HepG2 (cell line): Measurements from ENCODE around the gene ZNF804B. TPM values are rescaled to one million over a fixed set of nuclear protein-coding genes. Genes with fewer than 3 reads are reported as not detected.

Experiments used
- ATAC-seq: fragments of 200-7000 bp; cut with Tn5 transposase; 3 replicates; pipeline ENCODE4 v1.9.1; 2020; ENCODE audit warnings: mild to moderate bottlenecking, moderate library complexity
- BruUV-seq: library from RNA; stranded (reverse); fragments of 400-500 nt; replicated peaks from 2 replicates; lab custom pipeline; 2021; lab: Mats Ljungman, UMichigan
- CTCF ChIA-PET: fragments of 300-600 bp; formaldehyde crosslinking; extraction: SDS; loops from one replicate; lab custom pipeline; 2021; ENCODE audit warnings: low total read pairs, inconsistent platforms, low intra/inter-chr PET ratio; lab: Yijun Ruan, JAX
- POLR2A ChIA-PET: fragments of 350-600 bp; sonication (Branson Sonifier 250); formaldehyde crosslinking; loops from one replicate; lab custom pipeline; 2020; ENCODE audit warnings: antibody characterized with exemption, inconsistent platforms; lab: Yijun Ruan, JAX
- DNase-seq: peaks from one replicate; pipeline ENCODE4 v3.0.0-alpha.2; 2015; ENCODE audit warnings: low spot score
- FAIRE-seq: peaks from 3 replicates; lab custom pipeline; 2011; peaks lifted over from hg19 to GRCh38; lab: Jason Lieb, UNC
- H2AFZ ChIP-seq: one replicate; pipeline ENCODE4 v1.6.1; 2011; ENCODE audit warnings: low read length, inconsistent platforms
- H3K27ac ChIP-seq: fragments of 300-600 bp; 3 replicates; pipeline ENCODE4 v1.8.0; 2011; ENCODE audit warnings: mixed run types, mild to moderate bottlenecking, mixed read lengths, low read length, inconsistent platforms; ENCODE audit not compliant: insufficient read depth; ENCODE audit errors: extremely low read length
- H3K27me3 ChIP-seq, 2 experiments: fragments of 200-600 bp in 1 of 2; 2 replicates in 1 of 2; 3 replicates in 1 of 2; pipeline versions ENCODE4 v1.6.0 to v1.8.0; 2011; ENCODE audit warnings: low read length in 2 of 2, mild to moderate bottlenecking in 2 of 2, moderate library complexity in 2 of 2, inconsistent platforms in 1 of 2; ENCODE audit not compliant: insufficient read depth in 2 of 2, control insufficient read depth in 1 of 2
- H3K36me3 ChIP-seq, 2 experiments: fragments of 200-600 bp in 1 of 2; replicated peaks in 1 of 2; 2 replicates in 1 of 2; 3 replicates in 1 of 2; pipeline versions ENCODE4 v1.5.1 to v1.8.0; 2011; ENCODE audit warnings: low read length in 2 of 2, inconsistent platforms in 1 of 2; ENCODE audit not compliant: insufficient read depth in 2 of 2, control insufficient read depth in 1 of 2
- H3K4me1 ChIP-seq: 2 replicates; pipeline ENCODE4 v1.5.1; 2012; ENCODE audit warnings: low read length, inconsistent platforms; ENCODE audit not compliant: insufficient read depth
- H3K4me2 ChIP-seq: 2 replicates; pipeline ENCODE4 v1.6.0; 2011; ENCODE audit warnings: low read depth, low read length, inconsistent platforms
- H3K4me3 ChIP-seq, 3 experiments: fragments of 200-600 bp in 1 of 3; sonication (generic), shearing (Covaris generic) in 1 of 3; replicated peaks in 1 of 3; 2 replicates each; pipeline ENCODE4 v1.5.1; 2011 to 2016; ENCODE audit warnings: low read length in 3 of 3, inconsistent platforms in 2 of 3, low read depth in 2 of 3, mild to moderate bottlenecking in 2 of 3, control low read depth in 1 of 3, mixed read lengths in 1 of 3; ENCODE audit not compliant: insufficient read depth in 1 of 3
- H3K79me2 ChIP-seq: one replicate; pipeline ENCODE4 v1.6.1; 2011; ENCODE audit warnings: low read length, inconsistent platforms; ENCODE audit not compliant: insufficient read depth
- H3K9ac ChIP-seq: 2 replicates; pipeline ENCODE4 v1.6.0; 2011; ENCODE audit warnings: mild to moderate bottlenecking, low read depth, low read length, inconsistent platforms; ENCODE audit not compliant: insufficient read depth
- H3K9me3 ChIP-seq: 2 replicates; pipeline ENCODE4 v1.5.1; 2012; ENCODE audit warnings: mild to moderate bottlenecking, low read length
- H4K20me1 ChIP-seq: 2 replicates; pipeline ENCODE4 v1.6.0; 2011; ENCODE audit warnings: inconsistent platforms, mild to moderate bottlenecking, low read length, moderate library complexity; ENCODE audit not compliant: insufficient read depth
- EEA1 ChIP-seq: sonication (generic); formaldehyde crosslinking; IDR thresholded peaks from 2 replicates; pipeline ENCODE4 v1.5.1; 2020; ENCODE audit warnings: mild to moderate bottlenecking, missing genetic modification reagents, borderline replicate concordance
- KDM3A ChIP-seq: IDR thresholded peaks from 2 replicates; pipeline ENCODE4 v1.6.1; 2018; ENCODE audit warnings: low read depth, missing compliant biosample characterization
- RARG ChIP-seq: sonication (generic); formaldehyde crosslinking; IDR thresholded peaks from 2 replicates; pipeline ENCODE4 v1.4.0; 2020; ENCODE audit warnings: low read depth, mild to moderate bottlenecking, missing genetic modification reagents
- ZFP1 ChIP-seq: IDR thresholded peaks from 2 replicates; pipeline ENCODE4 v1.6.1; 2016
- ZNF101 ChIP-seq: sonication (generic); formaldehyde crosslinking; IDR thresholded peaks from 2 replicates; pipeline ENCODE4 v1.4.0; 2020; ENCODE audit warnings: mild to moderate bottlenecking, low read depth, missing genetic modification reagents, borderline replicate concordance
- ZNF775 ChIP-seq: sonication (generic); formaldehyde crosslinking; IDR thresholded peaks from 2 replicates; pipeline ENCODE4 v1.4.0; 2020; ENCODE audit warnings: missing genetic modification reagents, mild to moderate bottlenecking, moderate library complexity, borderline replicate concordance
- WGBS: methylation state at CpG from one replicate; pipeline ENCODE4 v1.1.6; 2017; ENCODE audit warnings: low lambda C conversion rate; 5-methylcytosine and 5-hydroxymethylcytosine counted together
- in situ Hi-C: cut with HindIII; loops from 2 replicates; pipeline ENCODE4 v1.10.0; 2017; ENCODE audit warnings: low pct_unique_long_range_greater_than_20kb; ENCODE audit not compliant: extremely low pct_ligation_motif_present
- intact Hi-C: fragments of 100-400 bp; cut with micrococcal nuclease; formaldehyde crosslinking; loops from one replicate; pipeline ENCODE4 v1.10.0; 2022; ENCODE audit not compliant: unreplicated experiment
- polyA plus RNA-seq, 8 experiments: library from polyadenylated mRNA; depleted of rRNA in 3 of 8; stranded (reverse) in 7 of 8; unstranded in 1 of 8; fragments of >200 nt; fragmentation: Illumina TruSeq in 4 of 8; extraction: Trizol in 4 of 8; gene quantifications; 2 replicates each; pipeline versions ENCODE4 v1.2.1 to v1.2.3, GENCODE V29; 2011 to 2016; ENCODE audit warnings: low read depth in 4 of 8, missing spikeins in 1 of 8, mixed read lengths in 1 of 8; ENCODE audit not compliant: insufficient read depth in 1 of 8
- total RNA-seq, 5 experiments: library from RNA; depleted of rRNA; stranded (reverse); fragments of >200 nt; fragmentation: Illumina TruSeq; extraction: Trizol; gene quantifications; 2 replicates each; pipeline ENCODE4 v1.2.3, GENCODE V29; 2016; ENCODE audit warnings: low read depth in 1 of 5
- TF ChIP-seq, protein P1 (sequence below): sonication (generic); formaldehyde crosslinking; IDR thresholded peaks from 2 replicates; pipeline ENCODE4 v1.5.0; 2020; ENCODE audit warnings: mild to moderate bottlenecking, missing genetic modification reagents, borderline replicate concordance
- TF ChIP-seq, protein P2 (sequence below): IDR thresholded peaks from 2 replicates; pipeline ENCODE4 v1.6.1; 2016; ENCODE audit warnings: low read depth, control low read depth
- TF ChIP-seq, protein P3 (sequence below): sonication (generic); formaldehyde crosslinking; IDR thresholded peaks from 2 replicates; pipeline ENCODE4 v1.4.0; 2020; ENCODE audit warnings: mild to moderate bottlenecking, missing genetic modification reagents
- TF ChIP-seq, protein P4 (sequence below): sonication (generic); formaldehyde crosslinking; IDR thresholded peaks from 2 replicates; pipeline ENCODE4 v1.4.0; 2020; ENCODE audit warnings: mild to moderate bottlenecking, missing genetic modification reagents

ZNF804B gene
- total and polyA plus RNA-seq, 2 of the 13 experiments (the other 11 are each of a cell fraction or from before 2014, with no cell fraction given) = not detected

DNA sequence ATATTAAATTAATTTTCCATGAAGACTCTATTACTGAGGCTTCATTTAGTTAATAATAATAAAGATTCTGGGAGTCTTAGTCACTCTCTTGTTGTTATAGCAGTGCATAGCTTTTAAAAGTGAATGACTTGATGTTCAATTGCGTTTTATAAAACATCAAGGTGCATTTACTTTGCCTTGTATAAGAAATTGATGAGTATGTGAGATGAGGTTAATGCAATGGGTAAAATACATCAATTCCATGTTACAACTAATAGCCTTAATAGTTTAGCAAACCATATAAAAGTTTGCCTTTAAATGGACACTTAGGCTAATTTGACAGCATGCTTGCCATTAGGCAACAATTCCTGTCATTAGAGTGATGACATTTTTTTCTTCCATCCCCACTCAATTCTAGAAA is 209.7 kb downstream of the ZNF804B start:
- no peaks in the 10 kb centered on the region for H4K20me1 ChIP-seq
- no peak for DNase-seq
- H2AFZ ChIP-seq = no peak overlapping the region
- ATAC-seq = no peak
- H3K4me2 ChIP-seq = no peak overlapping the region
- no peak overlapping the region for H3K4me3 ChIP-seq
- H3K9ac ChIP-seq = no peak overlapping the region
- H3K36me3 ChIP-seq = no peaks in the 10 kb centered on the region
- H3K4me1 ChIP-seq = no peaks in the 10 kb centered on the region
- no peaks in the 10 kb centered on the region for H3K9me3 ChIP-seq
- WGBS = 4% methylated on average over 1 of the region's 1 CpG
- no peak for FAIRE-seq
- in situ Hi-C loops = no loop called here
- POLR2A ChIA-PET = no interaction called here
- no peaks in the 10 kb centered on the region for H3K27me3 ChIP-seq
- BruUV-seq = no TSS peak
- no peaks in the 10 kb centered on the region for H3K79me2 ChIP-seq
- CTCF ChIA-PET = no interaction called here
- intact Hi-C loops = no loop called here
- no peak overlapping the region for H3K27ac ChIP-seq
- TF ChIP-seq, protein P1, sequence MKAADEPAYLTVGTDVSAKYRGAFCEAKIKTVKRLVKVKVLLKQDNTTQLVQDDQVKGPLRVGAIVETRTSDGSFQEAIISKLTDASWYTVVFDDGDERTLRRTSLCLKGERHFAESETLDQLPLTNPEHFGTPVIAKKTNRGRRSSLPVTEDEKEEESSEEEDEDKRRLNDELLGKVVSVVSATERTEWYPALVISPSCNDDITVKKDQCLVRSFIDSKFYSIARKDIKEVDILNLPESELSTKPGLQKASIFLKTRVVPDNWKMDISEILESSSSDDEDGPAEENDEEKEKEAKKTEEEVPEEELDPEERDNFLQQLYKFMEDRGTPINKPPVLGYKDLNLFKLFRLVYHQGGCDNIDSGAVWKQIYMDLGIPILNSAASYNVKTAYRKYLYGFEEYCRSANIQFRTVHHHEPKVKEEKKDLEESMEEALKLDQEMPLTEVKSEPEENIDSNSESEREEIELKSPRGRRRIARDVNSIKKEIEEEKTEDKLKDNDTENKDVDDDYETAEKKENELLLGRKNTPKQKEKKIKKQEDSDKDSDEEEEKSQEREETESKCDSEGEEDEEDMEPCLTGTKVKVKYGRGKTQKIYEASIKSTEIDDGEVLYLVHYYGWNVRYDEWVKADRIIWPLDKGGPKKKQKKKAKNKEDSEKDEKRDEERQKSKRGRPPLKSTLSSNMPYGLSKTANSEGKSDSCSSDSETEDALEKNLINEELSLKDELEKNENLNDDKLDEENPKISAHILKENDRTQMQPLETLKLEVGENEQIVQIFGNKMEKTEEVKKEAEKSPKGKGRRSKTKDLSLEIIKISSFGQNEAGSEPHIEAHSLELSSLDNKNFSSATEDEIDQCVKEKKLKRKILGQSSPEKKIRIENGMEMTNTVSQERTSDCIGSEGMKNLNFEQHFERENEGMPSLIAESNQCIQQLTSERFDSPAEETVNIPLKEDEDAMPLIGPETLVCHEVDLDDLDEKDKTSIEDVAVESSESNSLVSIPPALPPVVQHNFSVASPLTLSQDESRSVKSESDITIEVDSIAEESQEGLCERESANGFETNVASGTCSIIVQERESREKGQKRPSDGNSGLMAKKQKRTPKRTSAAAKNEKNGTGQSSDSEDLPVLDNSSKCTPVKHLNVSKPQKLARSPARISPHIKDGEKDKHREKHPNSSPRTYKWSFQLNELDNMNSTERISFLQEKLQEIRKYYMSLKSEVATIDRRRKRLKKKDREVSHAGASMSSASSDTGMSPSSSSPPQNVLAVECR (CRISPR knock-in tag) = no peak
- no peak for TF ChIP-seq ZNF775 (CRISPR knock-in tag)
- no peak for TF ChIP-seq ZNF101 (CRISPR knock-in tag)
- TF ChIP-seq, protein P2, sequence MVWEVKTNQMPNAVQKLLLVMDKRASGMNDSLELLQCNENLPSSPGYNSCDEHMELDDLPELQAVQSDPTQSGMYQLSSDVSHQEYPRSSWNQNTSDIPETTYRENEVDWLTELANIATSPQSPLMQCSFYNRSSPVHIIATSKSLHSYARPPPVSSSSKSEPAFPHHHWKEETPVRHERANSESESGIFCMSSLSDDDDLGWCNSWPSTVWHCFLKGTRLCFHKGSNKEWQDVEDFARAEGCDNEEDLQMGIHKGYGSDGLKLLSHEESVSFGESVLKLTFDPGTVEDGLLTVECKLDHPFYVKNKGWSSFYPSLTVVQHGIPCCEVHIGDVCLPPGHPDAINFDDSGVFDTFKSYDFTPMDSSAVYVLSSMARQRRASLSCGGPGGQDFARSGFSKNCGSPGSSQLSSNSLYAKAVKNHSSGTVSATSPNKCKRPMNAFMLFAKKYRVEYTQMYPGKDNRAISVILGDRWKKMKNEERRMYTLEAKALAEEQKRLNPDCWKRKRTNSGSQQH = no peak
- no peak for TF ChIP-seq EEA1
- no peak for TF ChIP-seq KDM3A (CRISPR knock-in tag)
- no peak for TF ChIP-seq ZFP1 (CRISPR knock-in tag)
- TF ChIP-seq, protein P3, sequence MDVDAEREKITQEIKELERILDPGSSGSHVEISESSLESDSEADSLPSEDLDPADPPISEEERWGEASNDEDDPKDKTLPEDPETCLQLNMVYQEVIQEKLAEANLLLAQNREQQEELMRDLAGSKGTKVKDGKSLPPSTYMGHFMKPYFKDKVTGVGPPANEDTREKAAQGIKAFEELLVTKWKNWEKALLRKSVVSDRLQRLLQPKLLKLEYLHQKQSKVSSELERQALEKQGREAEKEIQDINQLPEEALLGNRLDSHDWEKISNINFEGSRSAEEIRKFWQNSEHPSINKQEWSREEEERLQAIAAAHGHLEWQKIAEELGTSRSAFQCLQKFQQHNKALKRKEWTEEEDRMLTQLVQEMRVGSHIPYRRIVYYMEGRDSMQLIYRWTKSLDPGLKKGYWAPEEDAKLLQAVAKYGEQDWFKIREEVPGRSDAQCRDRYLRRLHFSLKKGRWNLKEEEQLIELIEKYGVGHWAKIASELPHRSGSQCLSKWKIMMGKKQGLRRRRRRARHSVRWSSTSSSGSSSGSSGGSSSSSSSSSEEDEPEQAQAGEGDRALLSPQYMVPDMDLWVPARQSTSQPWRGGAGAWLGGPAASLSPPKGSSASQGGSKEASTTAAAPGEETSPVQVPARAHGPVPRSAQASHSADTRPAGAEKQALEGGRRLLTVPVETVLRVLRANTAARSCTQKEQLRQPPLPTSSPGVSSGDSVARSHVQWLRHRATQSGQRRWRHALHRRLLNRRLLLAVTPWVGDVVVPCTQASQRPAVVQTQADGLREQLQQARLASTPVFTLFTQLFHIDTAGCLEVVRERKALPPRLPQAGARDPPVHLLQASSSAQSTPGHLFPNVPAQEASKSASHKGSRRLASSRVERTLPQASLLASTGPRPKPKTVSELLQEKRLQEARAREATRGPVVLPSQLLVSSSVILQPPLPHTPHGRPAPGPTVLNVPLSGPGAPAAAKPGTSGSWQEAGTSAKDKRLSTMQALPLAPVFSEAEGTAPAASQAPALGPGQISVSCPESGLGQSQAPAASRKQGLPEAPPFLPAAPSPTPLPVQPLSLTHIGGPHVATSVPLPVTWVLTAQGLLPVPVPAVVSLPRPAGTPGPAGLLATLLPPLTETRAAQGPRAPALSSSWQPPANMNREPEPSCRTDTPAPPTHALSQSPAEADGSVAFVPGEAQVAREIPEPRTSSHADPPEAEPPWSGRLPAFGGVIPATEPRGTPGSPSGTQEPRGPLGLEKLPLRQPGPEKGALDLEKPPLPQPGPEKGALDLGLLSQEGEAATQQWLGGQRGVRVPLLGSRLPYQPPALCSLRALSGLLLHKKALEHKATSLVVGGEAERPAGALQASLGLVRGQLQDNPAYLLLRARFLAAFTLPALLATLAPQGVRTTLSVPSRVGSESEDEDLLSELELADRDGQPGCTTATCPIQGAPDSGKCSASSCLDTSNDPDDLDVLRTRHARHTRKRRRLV = no peak
- no peak for TF ChIP-seq RARG (CRISPR knock-in tag)
- TF ChIP-seq, protein P4, sequence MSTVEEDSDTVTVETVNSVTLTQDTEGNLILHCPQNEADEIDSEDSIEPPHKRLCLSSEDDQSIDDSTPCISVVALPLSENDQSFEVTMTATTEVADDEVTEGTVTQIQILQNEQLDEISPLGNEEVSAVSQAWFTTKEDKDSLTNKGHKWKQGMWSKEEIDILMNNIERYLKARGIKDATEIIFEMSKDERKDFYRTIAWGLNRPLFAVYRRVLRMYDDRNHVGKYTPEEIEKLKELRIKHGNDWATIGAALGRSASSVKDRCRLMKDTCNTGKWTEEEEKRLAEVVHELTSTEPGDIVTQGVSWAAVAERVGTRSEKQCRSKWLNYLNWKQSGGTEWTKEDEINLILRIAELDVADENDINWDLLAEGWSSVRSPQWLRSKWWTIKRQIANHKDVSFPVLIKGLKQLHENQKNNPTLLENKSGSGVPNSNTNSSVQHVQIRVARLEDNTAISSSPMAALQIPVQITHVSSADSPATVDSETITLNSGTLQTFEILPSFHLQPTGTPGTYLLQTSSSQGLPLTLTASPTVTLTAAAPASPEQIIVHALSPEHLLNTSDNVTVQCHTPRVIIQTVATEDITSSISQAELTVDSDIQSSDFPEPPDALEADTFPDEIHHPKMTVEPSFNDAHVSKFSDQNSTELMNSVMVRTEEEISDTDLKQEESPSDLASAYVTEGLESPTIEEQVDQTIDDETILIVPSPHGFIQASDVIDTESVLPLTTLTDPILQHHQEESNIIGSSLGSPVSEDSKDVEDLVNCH (CRISPR knock-in tag) = no peak
